Measurements from ENCODE around the gene PPP1R37.

Gene PPP1R37

GRCh38 chr19:45187421-45188100 lies 94.6 kb downstream of the PPP1R37 start (continued):
- TF ChIP-seq ATF2 (tag by site-specific recombination; IDR thresholded peaks at IDR 0.05; ENCODE audit: low read depth) (no peak), GLIS2 (tag by site-specific recombination; IDR thresholded peaks at IDR 0.05) (peak; percentile 44), WT1 (tag by site-specific recombination; IDR thresholded peaks at IDR 0.05) (no peak), PATZ1 (tag by site-specific recombination; IDR thresholded peaks at IDR 0.05) (no peak), ZNF416 (tag by site-specific recombination; IDR thresholded peaks at IDR 0.05) (no peak), SP3 (tag by site-specific recombination; IDR thresholded peaks at IDR 0.05) (no peak), FEZF1 (tag by site-specific recombination; IDR thresholded peaks at IDR 0.05) (no peak), KLF8 (tag by site-specific recombination; IDR thresholded peaks at IDR 0.05) (no peak), ZNF830 (tag by site-specific recombination; IDR thresholded peaks at IDR 0.05; ENCODE audit: low read depth) (no peak), ZNF274 (IDR thresholded peaks at IDR 0.05; ENCODE audit: low read length) (no peak), ZNF274 (tag by site-specific recombination; IDR thresholded peaks at IDR 0.05; ENCODE audit: borderline replicate concordance) (no peak), ZNF791 (tag by site-specific recombination; IDR thresholded peaks at IDR 0.05) (no peak), ZNF664 (tag by site-specific recombination; IDR thresholded peaks at IDR 0.05) (no peak), ZNF341 (tag by site-specific recombination; IDR thresholded peaks at IDR 0.05; ENCODE audit: low read depth) (no peak), ZNF114 (tag by site-specific recombination; IDR thresholded peaks at IDR 0.05) (no peak), ZNF184 (tag by site-specific recombination; IDR thresholded peaks at IDR 0.05) (no peak), ZNF670 (tag by site-specific recombination; IDR thresholded peaks at IDR 0.05; ENCODE audit: low read depth) (no peak)

GRCh38 chr19:45189971-45190370 lies 97.0 kb downstream of the PPP1R37 start:
- ChIA-PET CTCF (interaction anchor here (1.1 kb wide), 1 partner anchor 9 kb away, joined by 4 read pairs; no protein-coding TSS in a partner anchor), POLR2A (no interaction called here)
- Histone ChIP-seq H3K4me1 (ENCODE audit: control insufficient read depth, insufficient read depth, low read length) (no peaks in the 10 kb centered on the region), H3K4me3 (ENCODE audit: low read depth, low read length) (no peak overlapping the region), H3K27ac (ENCODE audit: extremely low read depth, low read depth, low read length) (no peak overlapping the region), H3K36me3 (ENCODE audit: control insufficient read depth in 2 of 2, insufficient read depth in 1 of 2, low read length in 2 of 2) (no peaks in the 10 kb centered on the region), H3K9me3 (ENCODE audit: control insufficient read depth, insufficient read depth, low read depth, low read length) (no peaks in the 10 kb centered on the region)
- no peak for TF ChIP-seq ZNF791 (tag by site-specific recombination; IDR thresholded peaks at IDR 0.05)
- no peak for TF ChIP-seq BCL11A (tag by site-specific recombination; IDR thresholded peaks at IDR 0.05; ENCODE audit: low read depth)
- no peak for TF ChIP-seq INSM2 (tag by site-specific recombination; IDR thresholded peaks at IDR 0.05)
- TF ChIP-seq ZXDB (tag by site-specific recombination; IDR thresholded peaks at IDR 0.05), result no peak
- TF ChIP-seq TSHZ1 (tag by site-specific recombination; IDR thresholded peaks at IDR 0.05; ENCODE audit: borderline replicate concordance), result no peak
- no peak for TF ChIP-seq ZFHX2 (tag by site-specific recombination; conservative IDR thresholded peaks at IDR 0.05)
- TF ChIP-seq PRDM4 (tag by site-specific recombination; IDR thresholded peaks at IDR 0.05), result no peak
- no peak for TF ChIP-seq ZFP37 (tag by site-specific recombination; IDR thresholded peaks at IDR 0.05)
- TF ChIP-seq ZNF266 (tag by site-specific recombination; IDR thresholded peaks at IDR 0.05; ENCODE audit: low read depth), result no peak
- TF ChIP-seq ZNF174 (tag by site-specific recombination; IDR thresholded peaks at IDR 0.05), result no peak
- TF ChIP-seq ZNF48 (tag by site-specific recombination; IDR thresholded peaks at IDR 0.05), result no peak

Measured in HEK293 (cell line).